CD4-positive, alpha-beta T cell treated with Interleukin-10 for 1 hour (primary cell): Measurements from ENCODE around the gene EYS.

Source experiments
- DNase-seq: peaks from one replicate; pipeline ENCODE4 v3.0.0-alpha.2; 2020

EYS gene

GRCh38 chr6:64696053-64696452, 1011.0 kb downstream of the EYS start:
- DNase-seq, result no peak

GRCh38 chr6:64694356-64694755, 1012.7 kb downstream of the EYS start:
- no peak for DNase-seq

DNA sequence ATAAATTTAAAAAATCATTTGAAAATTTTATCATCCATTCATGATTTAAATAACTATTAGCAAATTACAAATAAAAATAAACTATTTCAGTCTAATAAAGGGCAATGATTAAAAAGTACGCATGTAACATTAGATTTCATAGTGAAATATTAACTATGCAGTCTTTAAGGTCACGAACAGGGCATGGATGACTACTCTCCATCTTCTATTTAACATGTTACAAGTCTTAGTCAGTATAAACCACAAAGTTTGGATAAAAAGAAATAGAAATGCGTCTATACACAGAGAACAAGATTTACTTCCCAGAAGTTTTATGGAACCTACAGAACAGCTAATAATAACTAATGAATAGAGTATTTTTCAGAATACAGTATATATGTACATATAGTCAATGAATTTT, 1016.0 kb downstream of the EYS start:
- no peak for DNase-seq

DNA sequence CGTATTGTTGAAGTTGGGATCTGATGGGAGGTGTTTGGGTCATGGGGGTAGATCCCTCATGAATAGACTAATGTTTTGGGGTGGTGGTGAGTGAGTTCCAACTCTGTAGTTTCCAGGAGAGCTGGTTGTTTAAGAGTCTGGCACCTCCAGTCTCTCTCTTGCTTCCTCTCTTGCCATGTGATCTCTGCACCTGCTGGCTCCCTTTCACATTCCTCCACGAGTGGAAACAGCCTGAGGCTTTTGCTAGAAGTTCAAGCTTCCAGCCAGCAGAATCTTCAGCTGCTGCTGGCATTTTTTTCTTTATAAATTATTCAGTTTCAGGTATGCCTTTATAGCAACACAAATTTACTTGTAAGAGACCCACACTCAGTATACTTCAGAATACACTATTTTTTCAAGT, 1021.6 kb downstream of the EYS start:
- no peak for DNase-seq

- no peak for DNase-seq
Observed at GRCh38 chr6:64683682-64684081, 1023.3 kb downstream of the EYS start.

GRCh38 chr6:64681416-64682160, 1025.4 kb downstream of the EYS start:
- DNase-seq, result no peak

DNA sequence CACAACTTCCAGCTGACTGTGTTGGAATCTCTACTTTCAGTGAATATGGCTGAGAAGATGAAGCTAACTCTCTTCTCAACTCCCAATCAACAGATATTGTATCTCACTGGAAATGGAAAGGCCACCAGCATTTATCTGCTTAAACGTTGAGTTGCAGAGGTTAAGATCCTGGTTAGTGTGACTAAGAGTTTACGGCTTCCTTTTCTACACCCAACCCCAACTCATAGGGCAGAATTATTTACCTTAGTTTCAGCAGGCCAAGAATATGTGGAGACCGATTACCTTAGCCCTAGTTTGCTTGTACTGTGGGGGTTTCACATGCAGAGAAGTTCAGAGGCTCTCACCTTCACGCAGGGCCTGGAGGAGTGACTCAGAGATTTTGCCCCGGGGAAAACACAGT, 1026.6 kb downstream of the EYS start:
- DNase-seq, result no peak

- DNase-seq, result no peak
Observed at GRCh38 chr6:64679416-64679815, 1027.6 kb downstream of the EYS start.

- no peak for DNase-seq
Observed at GRCh38 chr6:64672651-64673050, 1034.4 kb downstream of the EYS start.

- no peak for DNase-seq
Observed at GRCh38 chr6:64672131-64672530, 1034.9 kb downstream of the EYS start.

DNA sequence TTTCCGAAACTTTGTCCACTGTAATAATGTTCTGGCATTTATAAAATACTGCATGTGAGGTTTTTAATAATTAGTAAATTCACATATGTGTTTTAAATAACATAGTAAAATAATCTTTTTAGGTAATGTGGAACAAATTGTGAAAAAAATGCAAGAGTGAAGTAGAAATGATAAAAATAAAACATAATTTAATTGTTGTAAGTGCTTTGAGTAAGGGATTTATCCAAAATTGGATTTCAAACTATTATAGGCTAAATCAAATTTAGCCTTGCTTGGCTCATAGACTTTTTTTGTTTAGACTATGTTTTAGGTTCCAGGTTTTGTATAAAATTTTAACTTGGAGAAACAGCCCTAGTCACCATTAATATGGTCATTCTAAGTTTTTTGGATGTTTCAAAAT, 1041.9 kb downstream of the EYS start:
- no peak for DNase-seq

GRCh38 chr6:64664480-64664879, 1042.5 kb downstream of the EYS start:
- no peak for DNase-seq

- DNase-seq, result no peak
Observed at GRCh38 chr6:64644024-64644423, 1063.0 kb downstream of the EYS start.

GRCh38 chr6:64630901-64631300, 1076.1 kb downstream of the EYS start:
- DNase-seq, result no peak

- no peak for DNase-seq
Observed at GRCh38 chr6:64622944-64623343, 1084.1 kb downstream of the EYS start.

GRCh38 chr6:64602993-64603392, 1104.0 kb downstream of the EYS start:
- no peak for DNase-seq

GRCh38 chr6:64591676-64592036, 1115.4 kb downstream of the EYS start:
- DNase-seq, result no peak

GRCh38 chr6:64590965-64591675, 1115.9 kb downstream of the EYS start:
- no peak for DNase-seq

DNA sequence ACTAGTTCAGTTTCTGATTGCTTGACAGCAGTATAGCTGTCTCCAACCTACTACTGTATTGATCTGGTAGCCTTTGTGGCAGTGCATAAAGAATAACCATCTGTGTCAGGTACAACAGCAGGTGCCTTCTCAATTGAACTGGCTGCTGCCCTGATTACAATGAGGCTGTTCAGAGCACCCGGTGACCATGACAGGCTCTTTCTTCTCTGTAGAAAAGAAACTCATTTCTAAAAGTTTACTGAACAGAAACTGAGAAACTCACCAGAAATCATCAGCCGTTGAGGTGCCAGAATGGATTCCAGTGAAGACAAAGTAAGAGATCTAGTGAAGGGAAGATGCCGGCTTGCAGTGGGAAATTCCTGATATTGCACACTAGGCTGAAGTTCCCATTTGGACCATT, 1117.1 kb downstream of the EYS start:
- no peak for DNase-seq

DNA sequence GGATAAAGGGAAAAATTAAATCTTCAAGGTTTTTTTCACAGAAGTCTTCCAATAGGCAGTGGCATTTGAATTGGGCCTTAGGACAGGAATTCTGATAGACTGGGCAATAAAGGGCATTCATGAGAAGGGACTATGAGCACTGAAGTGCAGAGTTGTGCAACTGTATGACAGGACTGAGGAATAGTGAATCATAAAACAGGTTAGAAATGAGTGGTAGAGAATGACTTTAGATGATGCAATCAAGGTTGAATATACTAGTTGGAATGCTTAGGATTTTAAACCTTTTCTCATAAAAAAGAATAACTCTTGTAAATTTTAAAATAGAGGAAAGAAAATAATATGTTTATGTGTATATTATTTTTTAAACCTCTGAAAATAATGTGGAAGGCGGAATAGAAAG, 1126.7 kb downstream of the EYS start:
- DNase-seq, result no peak

- DNase-seq, result no peak
Observed at GRCh38 chr6:64553249-64553786, 1153.7 kb downstream of the EYS start.

GRCh38 chr6:64547594-64548268, 1159.3 kb downstream of the EYS start:
- no peak for DNase-seq

- DNase-seq, result no peak
Observed at GRCh38 chr6:64539917-64540316, 1167.1 kb downstream of the EYS start.

- DNase-seq, result no peak
Observed at GRCh38 chr6:64538722-64539121, 1168.3 kb downstream of the EYS start.
